ENCODE data around the gene PCDH18. TPM values are rescaled to one million over a fixed set of nuclear protein-coding genes. Genes with fewer than 3 reads are reported as not detected.

Gene PCDH18
- total and polyA plus RNA-seq, 2 donors (not counting 1 experiment from before 2014, with no cell fraction given) = not detected

GRCh38 chr4:137536789-137537561 is 4.7 kb upstream of the PCDH18 start:
- Histone ChIP-seq H3K9me3 (ENCODE audit: control extremely low read depth in 1 of 3, control insufficient read depth in 2 of 3, insufficient read depth in 1 of 3, low read length in 2 of 3) (peaks cover 0 to 1% (median 0%) of the 10 kb centered on the region in 3 donors), H3K4me1 (ENCODE audit: control insufficient read depth in 2 of 2, insufficient read depth in 2 of 2, low read length in 2 of 2) (no peaks in the 10 kb centered on the region), H3K9ac (ENCODE audit: low read length) (no peak overlapping the region), H3K4me2 (replicated peaks; ENCODE audit: low read depth, low read length, poor library complexity, severe bottlenecking) (no peak overlapping the region), H2AFZ (ENCODE audit: insufficient read depth, low read depth, low read length, poor library complexity, severe bottlenecking) (no peak overlapping the region), H3K27ac (ENCODE audit: low read length in 2 of 2) (no peak overlapping the region), H3K4me3 (ENCODE audit: control extremely low read depth in 1 of 5, extremely low read depth in 1 of 5, insufficient read depth in 1 of 5, low read depth in 2 of 5, low read length in 4 of 5) (no peak overlapping the region), H3K27me3 (replicated peaks in 1 of 4; ENCODE audit: control extremely low read depth in 1 of 4, control insufficient read depth in 3 of 4, insufficient read depth in 4 of 4, low read length in 3 of 4) (peaks cover 0 to 2% (median 0%) of the 10 kb centered on the region in 4 experiments), H3K79me2 (ENCODE audit: control insufficient read depth, insufficient read depth, low read length) (no peaks in the 10 kb centered on the region), H3K36me3 (replicated peaks in 1 of 2; ENCODE audit: control extremely low read depth in 1 of 2, control insufficient read depth in 1 of 2, extremely low read depth in 1 of 2, insufficient read depth in 2 of 2, low read length in 1 of 2) (no peaks in the 10 kb centered on the region), H4K20me1 (ENCODE audit: control insufficient read depth, insufficient read depth, low read length, poor library complexity, severe bottlenecking) (no peaks in the 10 kb centered on the region)
- WGBS (ENCODE audit: insufficient coverage) = 86% methylated on average over 2 of the region's 5 CpGs
- POLR2A ChIA-PET = no interaction called here
- CTCF ChIA-PET = no interaction called here
- intact Hi-C loops (cut with micrococcal nuclease) = no loop called here
- Mint-ChIP-seq H3K9me3 (ENCODE audit: insufficient read depth) (no peaks in the 10 kb centered on the region), H3K27me3 (no peaks in the 10 kb centered on the region), H3K4me3 (no peak overlapping the region), H3K27ac (no peak overlapping the region), H3K4me1 (no peaks in the 10 kb centered on the region)
- DNase-seq (no peak), ATAC-seq (ENCODE audit: low read depth) (no peak)
- TF ChIP-seq CTCF (IDR thresholded peaks at IDR 0.05) = no peak
- TF ChIP-seq EZH2 (IDR thresholded peaks at IDR 0.05; ENCODE audit: borderline replicate concordance, insufficient read depth, low read depth, low read length, poor library complexity, severe bottlenecking) = no peak

- Histone ChIP-seq H3K4me1 (ENCODE audit: control insufficient read depth in 2 of 2, insufficient read depth in 2 of 2, low read length in 2 of 2) (no peaks in the 10 kb centered on the region), H3K27ac (ENCODE audit: low read length in 2 of 2) (no peak overlapping the region), H3K4me2 (replicated peaks; ENCODE audit: low read depth, low read length, poor library complexity, severe bottlenecking) (no peak overlapping the region), H3K79me2 (ENCODE audit: control insufficient read depth, insufficient read depth, low read length) (no peaks in the 10 kb centered on the region), H2AFZ (ENCODE audit: insufficient read depth, low read depth, low read length, poor library complexity, severe bottlenecking) (no peak overlapping the region), H3K36me3 (replicated peaks in 1 of 2; ENCODE audit: control extremely low read depth in 1 of 2, control insufficient read depth in 1 of 2, extremely low read depth in 1 of 2, insufficient read depth in 2 of 2, low read length in 1 of 2) (no peaks in the 10 kb centered on the region), H3K9me3 (ENCODE audit: control extremely low read depth in 1 of 3, control insufficient read depth in 2 of 3, insufficient read depth in 1 of 3, low read length in 2 of 3) (no peaks in the 10 kb centered on the region), H4K20me1 (ENCODE audit: control insufficient read depth, insufficient read depth, low read length, poor library complexity, severe bottlenecking) (no peaks in the 10 kb centered on the region), H3K27me3 (replicated peaks in 1 of 4; ENCODE audit: control extremely low read depth in 1 of 4, control insufficient read depth in 3 of 4, insufficient read depth in 4 of 4, low read length in 3 of 4) (peaks cover 0 to 2% (median 0%) of the 10 kb centered on the region in 4 experiments), H3K9ac (ENCODE audit: low read length) (no peak overlapping the region), H3K4me3 (ENCODE audit: control extremely low read depth in 1 of 5, extremely low read depth in 1 of 5, insufficient read depth in 1 of 5, low read depth in 2 of 5, low read length in 4 of 5) (no peak overlapping the region)
- CTCF ChIA-PET = no interaction called here
- no peak for DNase-seq
- no peaks in the 10 kb centered on the region for H3K4me1 Mint-ChIP-seq
- H3K27ac Mint-ChIP-seq = no peak overlapping the region
- H3K9me3 Mint-ChIP-seq (ENCODE audit: insufficient read depth) = no peaks in the 10 kb centered on the region
- POLR2A ChIA-PET = no interaction called here
- WGBS (ENCODE audit: insufficient coverage) = no CpG with 5 or more reads among the region's 1 CpG
- ATAC-seq (ENCODE audit: low read depth) = no peak
- H3K4me3 Mint-ChIP-seq = no peak overlapping the region
- no peak for TF ChIP-seq CTCF (IDR thresholded peaks at IDR 0.05)
- TF ChIP-seq EZH2 (IDR thresholded peaks at IDR 0.05; ENCODE audit: borderline replicate concordance, insufficient read depth, low read depth, low read length, poor library complexity, severe bottlenecking) = no peak
- intact Hi-C loops (cut with micrococcal nuclease) = no loop called here
- H3K27me3 Mint-ChIP-seq = no peaks in the 10 kb centered on the region
Observed at GRCh38 chr4:137535718-137536117, 3.4 kb upstream of the PCDH18 start.
